ENCODE results near the gene STEAP3. TPM values are rescaled to one million over a fixed set of nuclear protein-coding genes. Genes with fewer than 3 reads are reported as not detected.

Gene STEAP3
- total RNA-seq, result 10 to 100 TPM; 18.9 to 25.4 TPM

DNA sequence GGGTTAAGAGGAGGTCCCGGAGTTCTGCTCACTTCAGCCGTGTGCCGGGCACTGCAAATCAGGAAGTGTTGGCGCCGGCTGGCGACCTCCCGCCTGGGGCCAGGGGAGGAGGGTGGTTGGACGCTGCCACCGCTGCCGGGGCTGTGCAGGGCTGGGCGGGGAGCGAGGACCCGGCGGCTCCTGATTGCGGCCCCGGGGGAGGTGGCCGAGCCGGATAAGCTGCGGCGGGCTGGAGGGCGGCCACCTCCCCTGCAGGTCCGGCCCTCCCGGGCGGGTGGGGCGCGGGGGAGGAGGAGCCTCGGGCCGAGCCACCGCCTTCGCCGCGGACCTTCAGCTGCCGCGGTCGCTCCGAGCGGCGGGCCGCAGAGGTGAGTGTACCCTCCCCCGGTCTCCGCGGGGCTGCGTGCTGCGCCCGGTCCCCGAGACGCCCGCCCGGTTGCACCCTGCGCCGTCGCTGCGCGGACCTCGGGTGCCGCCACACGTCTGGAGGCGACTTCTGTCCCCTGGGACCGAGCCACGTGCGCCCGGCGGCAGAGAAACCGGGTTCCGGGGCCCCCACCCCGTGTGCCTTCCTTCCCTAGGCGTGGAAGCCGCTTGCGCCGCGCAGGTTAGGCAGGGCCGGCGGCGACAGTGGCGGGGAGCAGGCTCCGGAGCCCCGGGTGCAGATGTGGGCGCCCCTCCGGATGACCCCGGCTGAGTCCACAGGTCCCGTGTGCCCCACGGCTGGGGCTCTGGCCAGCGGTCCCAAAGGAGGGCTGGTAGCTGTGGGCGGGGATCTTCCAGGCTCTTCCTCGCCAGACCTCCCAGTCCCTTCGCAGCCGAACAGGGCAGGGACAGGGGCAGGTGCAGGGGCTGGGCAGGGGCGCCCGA is at the start of gene STEAP3:
TSS of gene STEAP3 (plus strand) at position 314 of the 870 bp plus-strand sequence. CDS start 7,179 bp downstream, outside the sequence.
- Histone ChIP-seq H3K4me1 (peaks cover 41% of the 10 kb centered on the region), H3K27me3 (no peaks in the 10 kb centered on the region), H3K4me3 (peak within 1 kb of the TSS; percentile 52 to 55), H3K36me3 (replicated peaks in 1 of 2; ENCODE audit: insufficient read depth in 1 of 2, low read depth in 2 of 2) (no peaks in the 10 kb centered on the region), H3K27ac (peak within 1 kb of the TSS; percentile 54 to 75 (median 64)), H3K9me3 (no peaks in the 10 kb centered on the region)
- intact Hi-C loops (cut with DNase I), result no loop called here
- ATAC-seq (peak; percentile 92), DNase-seq (peak; percentile 87 to 95 (median 92))
- TF ChIP-seq CTCF (IDR thresholded peaks at IDR 0.05) (peak in 1 of 7 experiments; percentile 8), POLR2A (IDR thresholded peaks at IDR 0.05) (peak; percentile 61 to 75 (median 74))
- 1% methylated on average over 84 of the region's 89 CpGs; no CpG with 5 or more reads in 1 of the 2 donors for WGBS, 2 donors

- no peak overlapping the region for H3K27ac ChIP-seq
- H3K4me1 ChIP-seq, result peaks cover 4% of the 10 kb centered on the region
- intact Hi-C loops (cut with DNase I), result no loop called here
- TF ChIP-seq CTCF (IDR thresholded peaks at IDR 0.05), result peak; percentile 61 to 82 (median 67)
- TF ChIP-seq POLR2A (IDR thresholded peaks at IDR 0.05), result no peak
- WGBS, 2 donors, result 52 to 71% methylated on average over 16 to 22 of the region's 22 CpGs
- H3K36me3 ChIP-seq (replicated peaks in 1 of 2; ENCODE audit: insufficient read depth in 1 of 2, low read depth in 2 of 2), result no peaks in the 10 kb centered on the region
- no peaks in the 10 kb centered on the region for H3K27me3 ChIP-seq
- H3K4me3 ChIP-seq, result no peak overlapping the region
- ATAC-seq (peak; percentile 75), DNase-seq (peak; percentile 37 to 59 (median 55))
- H3K9me3 ChIP-seq, result no peaks in the 10 kb centered on the region
These were observed 49.2 kb upstream of the STEAP3 start for GRCh38 chr2:119174216-119174992.

DNA sequence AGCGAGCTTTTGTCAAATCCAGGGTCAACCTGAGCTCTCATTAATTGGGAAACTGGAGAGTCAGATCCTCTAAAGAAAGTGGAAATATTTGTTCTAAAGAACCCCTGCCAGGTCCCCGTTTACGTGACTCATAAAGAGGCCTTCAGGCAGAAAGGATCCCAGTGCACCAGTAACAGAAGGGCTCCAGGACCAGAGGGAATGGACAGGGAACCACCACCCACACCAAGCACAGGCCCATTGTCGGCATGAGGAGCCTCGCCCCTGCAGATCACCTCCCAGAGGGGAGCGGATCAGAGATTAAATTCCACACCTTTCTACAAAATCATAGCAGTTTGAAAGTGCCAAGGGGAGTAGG is 48.7 kb upstream of the STEAP3 start:
- Histone ChIP-seq H3K36me3 (replicated peaks in 1 of 2; ENCODE audit: insufficient read depth in 1 of 2, low read depth in 2 of 2) (no peaks in the 10 kb centered on the region), H3K27me3 (no peaks in the 10 kb centered on the region), H3K4me1 (peaks cover 7% of the 10 kb centered on the region), H3K9me3 (no peaks in the 10 kb centered on the region), H3K4me3 (no peak overlapping the region), H3K27ac (no peak overlapping the region)
- intact Hi-C loops (cut with DNase I), result no loop called here
- TF ChIP-seq POLR2A (IDR thresholded peaks at IDR 0.05) (no peak), CTCF (IDR thresholded peaks at IDR 0.05) (no peak)
- no peak for ATAC-seq
- WGBS, 2 donors, result 71 to 72% methylated on average over 6 of the region's 6 CpGs
- no peak for DNase-seq

GRCh38 chr2:119175517-119175916 is 48.1 kb upstream of the STEAP3 start:
- no peak overlapping the region for H3K4me3 ChIP-seq
- no peak for DNase-seq
- intact Hi-C loops (cut with DNase I), result no loop called here
- peaks cover 7% of the 10 kb centered on the region for H3K4me1 ChIP-seq
- no peaks in the 10 kb centered on the region for H3K9me3 ChIP-seq
- ATAC-seq, result no peak
- H3K27me3 ChIP-seq, result no peaks in the 10 kb centered on the region
- no peak overlapping the region for H3K27ac ChIP-seq
- no peaks in the 10 kb centered on the region for H3K36me3 ChIP-seq (replicated peaks in 1 of 2; ENCODE audit: insufficient read depth in 1 of 2, low read depth in 2 of 2)
- TF ChIP-seq CTCF (IDR thresholded peaks at IDR 0.05), result no peak
- TF ChIP-seq POLR2A (IDR thresholded peaks at IDR 0.05), result no peak
- WGBS, 2 donors, result 60 to 86% methylated on average over 10 of the region's 10 CpGs

Measured in body of pancreas (tissue), 4 donors.